Muscle of leg (tissue), 11 donors: Measurements from ENCODE around the gene NUDCD2. TPM values are rescaled to one million over a fixed set of nuclear protein-coding genes. Genes with fewer than 3 reads are reported as not detected.
"Not testable (repeated sequence)": the region's sequence is repeated elsewhere in the genome, so short reads cannot be mapped to it uniquely, and the experiment has no call there.

ENCODE experiments used
- DNase-seq: peaks from one replicate; pipeline ENCODE4 v3.0.0; 2013
- H3K27ac ChIP-seq: one replicate; pipeline ENCODE4 v1.5.1; 2013; ENCODE audit warnings: mild to moderate bottlenecking, low read length, control low read depth
- H3K27me3 ChIP-seq: one replicate; pipeline ENCODE4 v1.6.1; 2013; ENCODE audit warnings: low read length; ENCODE audit not compliant: control insufficient read depth, insufficient read depth
- H3K36me3 ChIP-seq: one replicate; pipeline ENCODE4 v1.6.1; 2013; ENCODE audit warnings: low read length; ENCODE audit not compliant: control insufficient read depth, insufficient read depth
- H3K4me1 ChIP-seq: one replicate; pipeline ENCODE4 v1.6.1; 2013; ENCODE audit warnings: low read length; ENCODE audit not compliant: control insufficient read depth, insufficient read depth
- H3K4me3 ChIP-seq: one replicate; pipeline ENCODE4 v1.5.1; 2013; ENCODE audit warnings: low read length, control low read depth
- H3K9me3 ChIP-seq: replicated peaks from 2 replicates; pipeline ENCODE4 v1.6.1; 2013; ENCODE audit warnings: low read depth, low read length; ENCODE audit not compliant: control insufficient read depth
- WGBS: methylation state at CpG from one replicate; pipeline ENCODE4 v1.1.5; 2013; ENCODE audit warnings: missing lambda C conversion rate; ENCODE audit not compliant: insufficient coverage; 5-methylcytosine and 5-hydroxymethylcytosine counted together
- polyA plus RNA-seq, 8 donors: library from polyadenylated mRNA; unstranded; fragments of 120-200 nt; gene quantifications; one replicate each; pipeline versions ENCODE4 v1.2.1 to v1.2.3, GENCODE V29; 2013; ENCODE audit warnings: inconsistent platforms in 1 of 8, low replicate concordance in 1 of 8; ENCODE audit not compliant: insufficient read length in 8 of 8, insufficient read depth in 1 of 8
- total RNA-seq: library from RNA; stranded (reverse); fragments of 120-200 nt; gene quantifications from one replicate; pipeline ENCODE4 v1.2.4, GENCODE V29; 2013

The NUDCD2 gene
- total and polyA plus RNA-seq, 9 donors = 24.3 to 45.0 (median 42.1) TPM

DNA sequence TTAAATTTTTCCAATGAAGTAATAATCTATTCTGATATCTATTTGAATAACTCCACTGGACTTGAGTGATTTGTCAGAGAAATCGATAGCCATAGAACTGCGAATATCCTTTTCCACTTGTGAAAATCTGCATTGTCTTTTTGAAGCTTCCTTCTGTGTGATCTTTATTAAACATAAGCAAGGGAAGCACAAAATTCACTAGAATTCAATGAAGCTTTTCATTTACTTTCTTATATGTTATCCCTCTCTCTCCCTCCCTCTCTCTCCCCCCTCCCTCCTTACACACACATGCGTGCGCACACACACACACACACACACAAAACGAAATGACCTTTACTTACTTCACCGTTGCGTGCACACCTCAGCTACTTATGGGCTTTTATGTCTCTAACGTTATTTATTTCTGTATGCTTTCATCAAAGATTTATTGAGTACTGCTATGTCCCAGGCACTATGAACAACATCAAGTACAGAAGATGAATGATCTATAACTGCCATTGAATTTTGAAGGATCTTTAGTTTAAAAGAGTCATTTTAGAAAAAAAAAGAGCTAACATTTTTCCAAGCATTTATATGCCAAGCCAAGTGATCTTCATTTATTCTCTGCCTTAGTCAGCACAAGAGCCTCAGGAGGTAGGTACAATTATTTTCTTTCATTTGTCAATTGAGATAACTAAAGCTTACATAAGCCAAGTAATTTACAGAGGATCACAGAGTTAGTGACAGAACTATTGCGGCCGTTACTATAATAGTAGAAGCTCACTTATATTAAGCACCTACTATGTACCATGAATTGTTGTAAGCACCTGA lies 55.3 kb downstream of the NUDCD2 start:
- Histone ChIP-seq H3K4me3 (no peak overlapping the region), H3K36me3 (no peaks in the 10 kb centered on the region), H3K9me3 (no peaks in the 10 kb centered on the region), H3K27ac (no peak overlapping the region), H3K4me1 (peaks cover 4% of the 10 kb centered on the region), H3K27me3 (no peaks in the 10 kb centered on the region)
- no CpG with 5 or more reads among the region's 10 CpGs for WGBS
- no peak for DNase-seq

DNA sequence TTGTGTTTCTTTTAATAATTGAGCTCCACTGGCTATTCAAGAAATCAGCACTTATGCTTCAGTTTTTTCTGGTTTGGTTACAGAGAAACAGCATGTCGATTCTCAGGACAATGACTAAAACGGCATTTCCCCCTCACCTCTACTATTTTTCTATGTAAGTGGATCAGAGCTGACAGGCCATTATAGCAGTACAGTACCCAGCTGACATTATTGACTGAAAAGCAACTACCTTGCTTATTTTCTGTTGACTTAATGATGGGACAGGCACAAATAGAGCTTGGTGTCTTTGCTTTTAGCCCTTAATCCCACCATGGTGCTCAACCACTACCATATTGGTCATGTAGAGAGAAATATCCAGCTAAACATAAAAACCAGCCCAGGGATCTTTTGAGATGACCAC lies 57.9 kb downstream of the NUDCD2 start:
- no peaks in the 10 kb centered on the region for H3K9me3 ChIP-seq
- no peaks in the 10 kb centered on the region for H3K4me1 ChIP-seq
- H3K27ac ChIP-seq = no peak overlapping the region
- no CpG with 5 or more reads among the region's 2 CpGs for WGBS
- H3K27me3 ChIP-seq = no peaks in the 10 kb centered on the region
- H3K36me3 ChIP-seq = no peaks in the 10 kb centered on the region
- DNase-seq = no peak
- H3K4me3 ChIP-seq = no peak overlapping the region

DNA sequence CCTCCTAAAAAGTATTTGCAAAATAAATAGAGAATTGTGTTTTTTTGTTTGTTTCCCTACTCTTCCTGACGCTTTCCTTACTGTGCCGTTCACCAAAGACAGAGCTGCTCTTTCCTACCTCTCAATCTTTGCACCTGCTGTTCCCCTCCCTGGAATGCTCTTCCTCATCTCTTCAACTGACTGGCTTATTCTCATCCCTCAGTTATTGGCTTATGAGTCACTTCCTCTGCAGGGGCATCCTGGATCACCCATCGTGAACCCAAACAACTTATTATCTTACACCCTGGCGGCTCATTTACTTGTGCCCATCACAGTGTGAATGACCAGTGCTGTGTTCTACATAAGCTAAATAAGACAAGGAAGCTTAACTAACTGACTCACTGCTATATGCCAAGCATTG lies 58.6 kb downstream of the NUDCD2 start:
- no peak for DNase-seq
- no peak overlapping the region for H3K4me3 ChIP-seq
- H3K9me3 ChIP-seq = no peaks in the 10 kb centered on the region
- H3K4me1 ChIP-seq = no peaks in the 10 kb centered on the region
- H3K36me3 ChIP-seq = no peaks in the 10 kb centered on the region
- no peak overlapping the region for H3K27ac ChIP-seq
- WGBS = 88% methylated on average over 2 of the region's 4 CpGs
- H3K27me3 ChIP-seq = no peaks in the 10 kb centered on the region

DNA sequence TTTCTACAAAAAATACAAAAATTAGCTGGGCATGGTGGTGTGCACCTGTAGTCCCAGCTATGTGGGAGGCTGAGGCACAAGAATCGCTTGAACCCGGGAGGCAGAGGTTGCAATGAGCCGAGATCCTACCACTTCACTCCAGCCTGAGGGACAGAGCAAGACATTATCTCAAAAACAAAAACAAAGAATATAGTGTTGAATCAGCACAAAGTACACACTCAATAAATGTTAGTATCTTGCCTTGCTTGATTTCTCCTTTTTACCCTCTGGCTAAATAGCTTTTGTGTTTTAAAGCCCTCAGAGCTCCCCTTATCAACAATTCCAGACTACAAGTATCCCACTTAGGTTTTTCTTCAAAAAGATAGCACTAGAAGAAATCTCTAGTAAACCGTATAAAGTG lies 60.0 kb downstream of the NUDCD2 start:
- H3K4me1 ChIP-seq = no peaks in the 10 kb centered on the region
- no CpG with 5 or more reads among the region's 4 CpGs for WGBS

DNA sequence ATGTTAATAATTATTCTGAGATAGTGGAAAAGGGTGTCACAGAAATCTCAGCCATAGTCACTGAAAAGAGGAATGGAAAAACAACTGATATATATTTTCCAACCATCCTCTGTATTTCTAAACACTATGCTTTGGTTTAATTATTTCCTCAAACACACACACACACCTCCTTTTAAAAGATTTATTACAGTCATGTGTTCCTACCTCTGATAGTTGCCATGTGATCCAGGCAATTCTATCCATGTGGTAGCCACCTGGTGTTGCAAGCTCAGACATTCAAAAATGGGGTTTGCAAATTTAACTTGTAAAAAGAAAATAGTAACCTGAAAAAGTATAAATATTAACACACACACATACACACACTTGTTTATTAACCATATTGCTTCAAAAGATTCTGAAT lies 62.5 kb downstream of the NUDCD2 start:
- H3K27ac ChIP-seq = no peak overlapping the region
- H3K4me1 ChIP-seq = no peaks in the 10 kb centered on the region
- no peaks in the 10 kb centered on the region for H3K36me3 ChIP-seq
- no peaks in the 10 kb centered on the region for H3K27me3 ChIP-seq
- no peak for DNase-seq
- H3K4me3 ChIP-seq = no peak overlapping the region
- no peaks in the 10 kb centered on the region for H3K9me3 ChIP-seq

More for the DNA sequence above, 60.0 kb downstream of the NUDCD2 start:
- no peak for DNase-seq
- H3K9me3 ChIP-seq = no peaks in the 10 kb centered on the region
- H3K27ac ChIP-seq = no peak overlapping the region
- no peaks in the 10 kb centered on the region for H3K27me3 ChIP-seq
- no peak overlapping the region for H3K4me3 ChIP-seq
- no peaks in the 10 kb centered on the region for H3K36me3 ChIP-seq

DNA sequence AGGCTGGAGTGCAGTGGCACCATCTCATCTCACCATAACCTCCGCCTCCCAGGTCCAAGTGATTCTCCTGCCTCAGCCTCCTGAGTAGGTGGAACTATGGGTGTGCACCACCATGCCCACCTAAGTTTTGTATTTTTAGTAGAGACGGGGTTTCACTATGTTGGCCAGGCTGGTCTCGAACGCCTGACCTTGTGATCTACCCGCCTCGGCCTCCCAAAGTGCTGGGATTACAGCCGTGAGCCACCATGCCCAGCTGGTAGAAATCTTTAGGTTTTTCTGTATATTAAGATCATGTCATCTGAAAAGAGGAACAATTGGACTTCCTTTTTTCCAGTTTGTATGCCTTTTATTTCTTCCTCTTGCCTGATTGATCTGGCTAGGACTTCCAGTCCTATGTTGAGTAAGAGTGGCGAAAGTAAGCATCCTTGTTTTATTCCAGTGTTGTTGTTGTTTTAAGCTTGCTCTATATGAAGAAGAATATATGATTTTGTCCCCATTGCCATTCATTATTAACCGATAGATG lies 63.0 kb downstream of the NUDCD2 start:
- H3K4me3 ChIP-seq = not testable (repeated sequence)

More for the DNA sequence above, 63.0 kb downstream of the NUDCD2 start:
- H3K4me1 ChIP-seq, H3K9me3 ChIP-seq, DNase-seq, H3K27ac ChIP-seq, H3K36me3 ChIP-seq, H3K27me3 ChIP-seq: not testable (repeated sequence)
- WGBS = 76% methylated on average over 6 of the region's 9 CpGs

Other genes starting within 250 kb of the NUDCD2 start
- gene CCNG1, start 22.5 kb downstream of the NUDCD2 start, total RNA-seq = 342 TPM
- gene CCNG1, start 22.5 kb downstream of the NUDCD2 start, polyA plus RNA-seq = 100 to 1,000 TPM; 194 to 376 (median 267) TPM
- gene HMMR, start 530 bp upstream of the NUDCD2 start, total RNA-seq = 10.8 TPM
- gene HMMR, start 530 bp upstream of the NUDCD2 start, polyA plus RNA-seq = 10 to 100 TPM in 5 of 8 donors, 1 to 10 TPM in 3; 7.8 to 13.4 (median 10.4) TPM
- 34.8 TPM for gene MAT2B, start 45.5 kb upstream of the NUDCD2 start, total RNA-seq
- gene MAT2B, start 45.5 kb upstream of the NUDCD2 start, polyA plus RNA-seq = 10 to 100 TPM; 48.8 to 56.8 (median 51.1) TPM